SK-N-SH (cell line): ENCODE data around the gene EFCAB6.

Experiments used
- CTCF ChIP-seq: fragments of 200-600 bp; sonication (generic); IDR thresholded peaks from 2 replicates; pipeline ENCODE4 v1.6.1; 2017; ENCODE audit warnings: antibody characterized with exemption, mild to moderate bottlenecking, moderate library complexity
- USF1 ChIP-seq: IDR thresholded peaks from 2 replicates; pipeline ENCODE4 v1.4.0; 2012; ENCODE audit warnings: low read depth, borderline replicate concordance
- YY1 ChIP-seq: IDR thresholded peaks from 2 replicates; pipeline ENCODE4 v1.4.0; 2012; ENCODE audit warnings: low read depth, mild to moderate bottlenecking

GRCh38 chr22:43754176-43754575 is 57.9 kb downstream of the EFCAB6 start:
- TF ChIP-seq CTCF (no peak), USF1 (no peak), YY1 (no peak)
